HG03060 (cell line): Measurements from ENCODE around the gene IGLON5.

Source experiments
- ATAC-seq: cut with Tn5 transposase; IDR thresholded peaks from one replicate; pipeline ENCODE4 v1.9.1; 2021; ENCODE audit warnings: low read depth, moderate number of reproducible peaks; ENCODE audit not compliant: unreplicated experiment

Gene IGLON5

GRCh38 chr19:51317376-51317775 lies 5.9 kb downstream of the IGLON5 start:
- no peak for ATAC-seq

GRCh38 chr19:51317968-51318367 lies 6.5 kb downstream of the IGLON5 start:
- ATAC-seq, result no peak

DNA sequence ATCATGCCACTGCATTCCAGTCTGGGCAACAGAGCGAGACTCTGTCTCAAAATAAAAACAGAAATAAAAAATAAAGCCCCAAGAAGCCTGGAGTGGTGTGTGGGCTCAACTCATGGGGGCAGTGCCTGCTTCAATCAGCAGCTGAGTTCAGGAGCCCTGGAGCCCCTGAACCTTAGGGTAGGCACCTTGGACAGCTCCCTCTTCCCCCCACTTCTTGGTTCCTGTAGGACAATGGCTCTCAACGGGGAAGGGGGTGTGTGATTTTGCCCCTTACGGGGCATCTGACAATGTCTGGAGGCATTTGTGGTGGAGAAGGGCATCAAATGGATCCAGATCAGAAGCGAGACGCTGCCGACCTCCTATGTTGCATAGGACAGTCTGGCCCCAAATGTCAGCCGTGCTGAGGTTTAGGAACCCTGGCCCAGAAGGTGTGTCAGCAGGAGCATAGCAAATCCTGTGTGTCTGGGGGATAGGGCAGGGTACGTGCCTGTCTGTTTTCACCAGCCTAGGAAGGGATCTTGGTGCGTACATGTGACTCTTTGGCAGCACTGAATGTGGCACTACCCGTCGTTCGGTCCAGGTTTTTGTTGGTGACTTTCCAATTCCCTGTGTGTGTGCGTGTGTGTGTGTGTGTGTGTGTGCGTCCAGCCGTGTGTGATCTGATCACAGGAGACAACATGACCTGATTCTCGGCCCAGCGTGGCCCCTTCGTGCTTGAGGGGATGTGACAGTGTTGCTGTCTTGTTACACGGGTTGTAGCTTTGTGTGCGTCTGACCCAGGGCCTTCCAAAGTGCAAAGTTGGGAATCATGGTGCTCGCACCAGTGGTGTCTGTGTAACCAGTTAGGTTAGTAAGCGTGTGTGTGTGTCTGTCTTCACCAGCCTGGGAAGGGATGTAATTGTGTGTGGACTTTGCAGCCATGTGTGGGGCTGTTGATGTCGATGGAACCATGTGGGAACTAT lies 7.5 kb downstream of the IGLON5 start:
- ATAC-seq, result no peak

- no peak for ATAC-seq
Observed at GRCh38 chr19:51319649-51320279, 8.3 kb downstream of the IGLON5 start.

DNA sequence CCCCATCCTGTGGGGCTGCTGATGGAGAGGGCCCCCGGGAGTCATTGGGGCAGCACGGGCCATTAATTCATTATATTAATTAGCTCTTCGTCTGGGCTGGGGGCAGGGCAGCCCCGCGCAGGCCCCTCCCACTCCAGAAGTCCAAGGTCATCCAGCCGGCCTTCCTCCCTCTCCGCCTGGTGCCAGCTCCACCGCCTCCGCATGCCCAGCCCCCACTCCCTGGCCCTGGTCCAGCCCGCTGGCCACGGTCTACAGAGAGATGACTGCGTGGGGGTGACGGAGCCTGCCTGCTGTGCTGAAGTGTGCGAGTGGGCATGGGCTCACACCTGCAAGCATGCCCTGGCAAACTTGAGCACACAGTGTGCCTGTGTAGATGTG lies 8.8 kb downstream of the IGLON5 start:
- no peak for ATAC-seq

DNA sequence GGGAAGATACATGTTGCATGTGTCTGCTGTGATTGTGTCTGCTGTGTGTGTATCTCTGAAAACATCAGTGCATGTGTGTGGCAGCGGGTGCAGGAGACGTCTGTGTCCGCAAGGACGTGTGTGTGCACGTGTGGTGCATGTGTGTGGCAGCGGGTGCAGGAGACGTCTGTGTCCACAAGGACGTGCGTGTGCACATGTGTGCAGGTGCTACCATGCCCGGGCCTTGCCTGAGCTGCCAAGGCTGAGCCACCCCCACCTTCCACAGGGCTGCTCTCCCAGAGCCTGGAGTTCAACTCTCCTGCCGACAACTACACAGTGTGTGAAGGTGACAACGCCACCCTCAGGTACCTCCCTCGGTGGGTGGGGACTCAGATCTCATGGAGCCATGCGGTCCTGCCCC lies 10.4 kb downstream of the IGLON5 start:
- no peak for ATAC-seq

DNA sequence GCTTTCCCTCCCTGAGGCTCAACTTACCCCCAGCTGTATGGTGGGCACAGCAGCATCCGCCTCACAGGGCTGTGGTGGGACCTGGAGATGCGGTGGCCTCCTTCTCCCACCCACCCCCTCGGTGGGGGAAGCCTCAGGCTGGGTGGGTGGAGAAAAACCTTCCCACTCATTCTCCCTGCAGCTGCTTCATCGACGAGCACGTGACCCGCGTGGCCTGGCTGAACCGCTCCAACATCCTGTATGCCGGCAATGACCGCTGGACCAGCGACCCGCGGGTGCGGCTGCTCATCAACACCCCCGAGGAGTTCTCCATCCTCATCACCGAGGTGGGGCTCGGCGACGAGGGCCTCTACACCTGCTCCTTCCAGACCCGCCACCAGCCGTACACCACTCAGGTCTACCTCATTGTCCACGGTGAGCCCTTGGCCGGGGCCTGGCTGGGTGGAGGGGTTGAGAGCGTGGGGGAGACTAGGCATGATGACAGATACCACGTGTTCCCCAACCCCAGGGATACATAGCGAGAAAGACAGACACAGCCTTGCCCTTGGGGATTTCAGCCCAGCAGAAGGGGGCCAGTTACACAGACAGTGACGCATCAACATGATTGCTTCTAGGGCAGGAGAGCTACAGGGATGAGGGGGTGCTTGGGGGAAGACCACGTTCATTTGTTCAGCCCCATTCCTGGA lies 12.2 kb downstream of the IGLON5 start:
- ATAC-seq, result no peak

GRCh38 chr19:51324167-51324481 lies 12.7 kb downstream of the IGLON5 start:
- no peak for ATAC-seq

GRCh38 chr19:51325161-51325976 lies 13.9 kb downstream of the IGLON5 start:
- no peak for ATAC-seq

- no peak for ATAC-seq
Observed at GRCh38 chr19:51326216-51327065, 15.0 kb downstream of the IGLON5 start.

DNA sequence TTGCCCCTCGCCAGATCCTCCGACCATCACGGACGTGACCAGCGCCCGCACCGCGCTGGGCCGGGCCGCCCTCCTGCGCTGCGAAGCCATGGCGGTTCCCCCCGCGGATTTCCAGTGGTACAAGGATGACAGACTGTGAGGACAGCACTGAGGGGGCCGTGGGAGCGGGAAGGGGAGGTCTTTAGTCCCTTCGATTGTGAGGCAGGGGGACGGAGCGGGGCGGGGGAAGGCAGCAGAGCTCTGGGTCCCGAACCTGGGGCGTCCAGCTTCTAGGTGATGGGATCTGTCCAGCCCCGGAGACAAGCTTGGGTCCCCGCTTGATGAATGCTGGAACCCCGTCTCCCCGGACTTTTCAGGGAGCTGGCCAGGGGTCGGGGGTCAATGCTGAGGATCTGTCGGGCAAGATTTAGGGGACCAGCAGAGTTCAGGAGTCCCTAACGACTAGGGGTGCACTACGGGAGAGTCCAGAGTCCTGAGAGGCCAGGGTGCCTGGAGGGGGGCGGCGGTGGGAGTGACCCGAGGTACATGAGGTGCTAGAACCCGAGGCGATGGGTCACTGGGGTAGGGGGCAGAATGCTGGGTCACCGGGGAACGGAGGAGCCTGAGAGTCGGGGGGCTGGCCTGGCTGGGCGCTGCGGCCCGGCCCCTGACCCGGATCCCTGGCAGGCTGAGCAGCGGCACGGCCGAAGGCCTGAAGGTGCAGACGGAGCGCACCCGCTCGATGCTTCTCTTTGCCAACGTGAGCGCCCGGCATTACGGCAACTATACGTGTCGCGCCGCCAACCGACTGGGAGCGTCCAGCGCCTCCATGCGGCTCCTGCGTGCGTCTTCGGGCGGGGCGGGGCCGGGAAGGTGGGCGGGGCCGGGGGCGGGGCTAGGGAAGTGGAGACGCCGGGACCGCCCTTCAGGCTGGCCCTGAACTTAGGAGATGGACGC lies 15.9 kb downstream of the IGLON5 start:
- no peak for ATAC-seq

GRCh38 chr19:51329411-51329810 lies 18.0 kb downstream of the IGLON5 start:
- no peak for ATAC-seq

DNA sequence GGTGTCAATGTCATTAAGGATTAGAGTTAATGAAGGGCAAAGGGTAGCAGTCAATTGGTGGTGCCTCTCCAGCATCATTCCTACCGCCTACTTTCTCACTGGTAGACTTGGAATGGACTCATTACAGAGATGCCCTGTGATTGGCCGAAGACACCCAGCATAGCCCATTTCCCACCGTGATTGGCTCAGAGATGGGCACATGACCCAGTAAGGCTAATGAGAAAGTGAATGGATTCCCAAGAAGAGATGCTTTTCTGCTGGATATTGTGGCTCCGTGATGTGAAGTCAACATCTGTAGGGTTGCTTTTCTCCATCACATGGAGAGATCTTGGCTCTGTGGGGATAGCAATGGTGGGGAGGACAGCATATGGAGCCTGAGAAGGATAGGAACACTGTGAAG lies 18.9 kb downstream of the IGLON5 start:
- ATAC-seq, result no peak

DNA sequence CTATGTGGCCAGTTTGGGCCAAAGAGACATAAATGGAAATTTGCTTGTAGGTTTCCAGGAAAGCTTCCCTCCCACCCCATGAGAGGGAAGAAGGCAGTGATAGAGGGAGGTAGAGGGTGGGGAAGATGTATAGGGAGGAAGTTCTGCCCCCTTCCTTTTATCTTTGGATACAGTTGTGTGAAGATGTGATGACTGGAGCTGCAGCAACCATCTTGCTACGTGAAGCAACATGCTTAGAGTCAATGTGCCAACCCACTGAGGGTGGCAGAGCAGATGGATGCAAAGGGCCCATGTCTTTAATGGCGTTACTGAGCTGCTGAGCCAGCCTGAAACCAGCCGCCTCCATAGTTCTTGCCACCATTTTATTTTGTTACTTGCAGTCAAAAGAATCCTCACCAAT lies 19.7 kb downstream of the IGLON5 start:
- ATAC-seq, result no peak

DNA sequence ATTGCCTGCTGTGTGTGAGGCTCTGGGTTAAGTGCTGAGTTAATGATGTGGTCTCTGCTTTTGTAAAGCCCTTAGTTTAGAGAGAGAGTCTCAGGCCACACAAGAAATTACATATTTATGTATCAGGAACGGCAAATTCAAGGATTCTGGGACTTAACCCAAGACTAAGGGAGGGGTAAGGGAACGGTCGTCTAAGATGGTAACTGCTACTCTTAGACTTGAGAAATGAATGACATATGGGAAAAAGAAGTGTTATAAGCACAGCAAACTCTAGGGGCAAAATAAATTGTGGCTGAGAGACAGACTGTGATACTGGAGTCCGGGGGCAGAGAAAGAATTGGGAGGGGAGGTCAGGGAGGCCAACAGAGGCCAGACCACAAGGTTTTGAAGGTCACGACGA lies 20.3 kb downstream of the IGLON5 start:
- no peak for ATAC-seq

- no peak for ATAC-seq
Observed at GRCh38 chr19:51333836-51334460, 22.5 kb downstream of the IGLON5 start.

DNA sequence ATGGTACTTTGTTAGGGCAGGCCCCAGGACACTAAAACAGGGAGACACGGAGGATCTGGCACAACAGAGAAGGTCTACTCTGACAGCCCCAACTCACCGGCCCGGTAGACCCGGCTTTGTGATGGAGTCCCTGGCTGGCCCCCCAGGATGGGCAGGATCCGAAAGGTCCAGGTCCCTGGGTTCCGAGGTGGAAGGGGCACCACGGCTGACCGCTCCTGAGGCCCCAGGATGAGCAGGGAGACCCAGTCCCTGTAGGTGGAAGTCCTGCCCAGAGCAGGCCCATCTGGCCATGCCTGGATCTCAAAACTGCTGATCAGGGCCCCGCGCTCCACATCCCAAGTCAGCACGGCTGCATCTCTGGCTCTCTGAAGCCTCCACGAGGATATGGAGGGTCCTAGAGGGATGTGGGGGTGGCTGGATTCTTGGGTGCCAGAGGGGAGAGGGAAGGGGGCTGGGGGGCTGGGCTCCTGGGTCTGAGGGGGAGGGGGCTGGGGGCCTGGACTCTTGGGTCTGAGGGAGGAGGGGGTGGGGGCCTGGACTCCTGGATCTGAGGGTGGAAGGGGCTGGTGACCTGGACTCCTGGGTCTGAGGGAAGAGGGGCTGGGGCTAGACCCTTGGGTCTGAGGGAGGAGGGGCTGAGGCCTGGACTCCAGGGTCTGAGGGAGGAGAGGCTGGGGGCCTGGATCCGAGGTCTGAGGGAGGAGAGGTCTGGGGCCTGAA lies 25.9 kb downstream of the IGLON5 start:
- ATAC-seq, result no peak
